Epidermal melanocyte (primary cell): ENCODE measurements around the gene NRXN2.

ENCODE experiments used
- DNase-seq: peaks from one replicate; pipeline ENCODE4 v3.0.0; 2011; ENCODE audit warnings: low spot score; ENCODE audit not compliant: insufficient read length

Gene NRXN2

DNA sequence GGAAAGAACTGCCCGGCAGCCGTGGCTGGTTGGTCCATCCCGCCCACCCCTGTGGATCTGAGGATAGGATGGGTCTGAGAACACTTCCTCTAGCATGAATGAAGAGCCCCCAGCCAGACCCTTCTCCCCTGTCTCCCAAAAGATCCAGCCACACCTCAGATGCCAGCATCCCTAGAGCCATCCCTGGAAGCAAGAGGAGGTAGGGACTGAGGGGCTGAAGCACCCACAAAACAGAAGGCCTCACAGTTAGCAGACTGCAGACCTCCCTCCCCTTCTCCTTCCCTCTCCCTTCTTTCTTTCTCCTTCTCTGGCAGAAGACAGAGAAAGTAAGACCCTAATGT is 1.7 kb downstream of the NRXN2 start:
- DNase-seq, result no peak

DNA sequence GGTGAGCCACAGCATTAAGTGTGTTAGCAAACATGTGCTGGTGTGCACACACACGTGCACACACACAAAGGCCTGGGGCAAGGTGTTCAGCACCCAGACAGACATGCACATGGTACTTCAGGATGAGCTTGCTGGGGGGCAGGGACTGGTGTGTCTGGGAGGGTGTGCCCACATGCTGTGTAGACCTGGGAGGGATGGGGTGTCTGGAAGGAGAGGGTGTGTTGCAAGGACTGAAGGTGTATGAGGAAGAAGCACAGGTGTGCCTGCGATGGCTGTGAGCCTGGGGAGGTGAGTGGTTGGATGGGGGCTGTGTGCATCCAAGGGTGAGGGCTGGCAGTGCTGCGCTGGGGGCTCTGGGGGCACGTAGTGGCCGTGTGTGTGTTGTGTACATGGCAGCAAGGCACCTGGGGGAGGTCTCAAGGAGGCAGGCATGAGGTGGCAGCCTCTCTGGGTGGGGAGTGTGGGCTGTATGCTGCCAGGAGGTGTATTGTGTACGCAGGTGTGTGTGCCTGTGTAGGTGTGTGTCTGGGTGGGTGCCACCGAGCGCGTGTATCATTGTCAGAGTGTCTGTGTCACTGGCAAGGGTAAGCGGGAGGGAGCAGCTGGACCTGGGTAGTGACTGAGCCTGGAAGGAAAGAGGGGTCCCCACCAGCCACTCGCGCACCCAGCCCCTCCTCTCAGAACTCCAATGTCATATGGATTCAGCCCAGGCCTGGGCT is 2.2 kb downstream of the NRXN2 start:
- DNase-seq, result no peak

DNA sequence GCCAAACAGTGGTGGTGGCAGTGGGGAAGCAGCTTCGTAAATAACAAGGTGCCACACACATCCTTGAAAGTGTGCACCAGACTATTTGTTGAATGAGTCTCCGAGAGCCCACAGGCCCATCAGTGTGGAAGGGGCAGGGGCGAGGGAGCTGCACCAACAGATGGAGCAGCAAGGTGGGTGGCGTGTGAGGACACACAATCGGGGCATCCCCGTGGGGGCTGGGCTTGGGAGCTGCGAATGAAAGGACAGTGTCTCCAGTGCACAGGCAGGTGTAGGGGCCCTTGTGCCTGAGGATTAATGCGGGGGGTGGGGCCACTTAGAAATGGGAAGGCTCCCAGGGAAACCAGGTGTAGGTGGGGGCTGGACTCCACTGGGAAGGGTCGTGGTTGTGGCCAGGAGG is 2.8 kb downstream of the NRXN2 start:
- DNase-seq, result no peak

DNA sequence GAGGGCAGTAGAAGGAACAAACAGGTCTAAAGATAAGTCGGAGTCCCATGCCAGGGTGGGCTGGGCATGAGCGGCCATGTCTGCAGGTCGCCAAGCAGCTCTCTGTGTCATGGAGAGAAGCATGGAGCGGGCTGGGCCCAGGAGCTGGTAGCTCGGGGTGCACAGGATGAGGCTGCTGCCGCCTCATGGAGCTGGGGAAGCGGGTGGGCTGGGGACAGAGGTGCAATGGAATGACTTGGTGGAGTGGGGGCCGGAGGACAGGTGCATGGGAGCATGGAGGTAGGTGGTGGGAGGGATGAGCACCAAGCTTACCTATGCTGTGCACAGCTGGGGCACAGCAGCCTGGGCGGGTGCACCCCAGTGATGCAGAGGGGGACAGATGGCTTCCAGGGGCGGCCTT is 3.6 kb downstream of the NRXN2 start:
- DNase-seq, result no peak

DNA sequence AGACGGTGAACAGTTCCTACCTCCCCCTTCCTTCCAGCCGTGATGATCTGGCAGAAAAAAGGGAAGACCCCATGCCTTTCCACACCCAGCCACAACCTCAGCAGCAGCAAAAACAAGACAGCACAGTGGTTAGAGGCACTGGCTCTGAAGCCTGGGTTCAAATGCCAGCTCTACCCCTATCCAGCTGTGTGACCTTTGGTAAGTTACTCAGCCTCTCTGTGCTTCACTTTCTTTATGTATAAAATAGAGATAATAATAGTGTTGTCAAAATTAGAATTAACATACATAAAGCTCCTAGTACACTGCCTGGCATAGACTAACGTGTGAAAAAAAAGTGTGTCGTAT is 4.2 kb downstream of the NRXN2 start:
- no peak for DNase-seq

DNA sequence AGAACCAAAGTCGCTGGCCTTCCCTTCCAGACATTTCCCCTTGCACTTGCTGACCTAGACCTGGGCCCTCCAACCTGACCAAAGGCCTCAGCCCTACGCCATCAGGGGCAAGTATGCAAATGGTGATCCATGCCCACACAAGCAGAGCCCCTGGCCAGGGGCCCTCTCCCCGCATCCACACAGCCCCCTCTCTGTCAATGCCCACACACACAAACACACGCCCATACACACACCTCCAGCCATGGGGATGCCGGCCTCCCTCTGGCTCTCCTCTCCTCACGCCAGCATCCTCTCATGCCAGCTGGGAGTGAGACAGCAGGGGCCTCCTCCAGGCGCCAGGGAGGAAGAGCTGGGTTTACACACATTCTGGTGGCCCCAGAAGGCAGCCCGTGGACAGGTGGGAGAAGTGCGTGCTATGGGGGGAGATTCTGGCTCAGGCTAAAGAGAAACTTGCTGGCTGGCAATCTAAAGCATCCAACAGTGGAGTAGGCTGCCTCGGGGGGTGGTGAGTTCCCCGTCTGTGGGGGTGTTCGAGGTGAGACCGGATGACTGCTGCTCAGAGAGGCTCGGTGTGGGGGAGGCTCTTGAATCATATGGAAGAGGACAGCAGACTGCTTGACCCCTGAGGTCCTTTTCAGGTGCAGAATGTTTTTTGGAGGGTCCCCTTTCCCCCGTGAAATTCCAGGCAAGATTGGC is 4.8 kb downstream of the NRXN2 start:
- DNase-seq, result no peak

DNA sequence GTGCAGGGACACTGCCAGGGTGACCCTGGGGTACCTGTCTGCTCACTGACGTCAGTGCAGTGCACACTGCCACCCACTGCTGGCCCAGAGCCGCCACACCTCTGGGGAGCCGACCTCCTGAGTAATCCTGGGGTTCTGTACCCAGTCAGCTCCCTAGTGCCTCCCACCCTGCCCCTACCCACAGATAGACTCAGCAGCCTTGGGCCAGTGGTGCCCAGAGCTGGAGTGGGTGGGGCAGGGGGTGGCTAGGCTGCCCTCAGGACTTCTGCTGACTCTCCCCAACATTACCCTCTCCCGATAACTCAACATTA is 5.8 kb downstream of the NRXN2 start:
- no peak for DNase-seq

DNA sequence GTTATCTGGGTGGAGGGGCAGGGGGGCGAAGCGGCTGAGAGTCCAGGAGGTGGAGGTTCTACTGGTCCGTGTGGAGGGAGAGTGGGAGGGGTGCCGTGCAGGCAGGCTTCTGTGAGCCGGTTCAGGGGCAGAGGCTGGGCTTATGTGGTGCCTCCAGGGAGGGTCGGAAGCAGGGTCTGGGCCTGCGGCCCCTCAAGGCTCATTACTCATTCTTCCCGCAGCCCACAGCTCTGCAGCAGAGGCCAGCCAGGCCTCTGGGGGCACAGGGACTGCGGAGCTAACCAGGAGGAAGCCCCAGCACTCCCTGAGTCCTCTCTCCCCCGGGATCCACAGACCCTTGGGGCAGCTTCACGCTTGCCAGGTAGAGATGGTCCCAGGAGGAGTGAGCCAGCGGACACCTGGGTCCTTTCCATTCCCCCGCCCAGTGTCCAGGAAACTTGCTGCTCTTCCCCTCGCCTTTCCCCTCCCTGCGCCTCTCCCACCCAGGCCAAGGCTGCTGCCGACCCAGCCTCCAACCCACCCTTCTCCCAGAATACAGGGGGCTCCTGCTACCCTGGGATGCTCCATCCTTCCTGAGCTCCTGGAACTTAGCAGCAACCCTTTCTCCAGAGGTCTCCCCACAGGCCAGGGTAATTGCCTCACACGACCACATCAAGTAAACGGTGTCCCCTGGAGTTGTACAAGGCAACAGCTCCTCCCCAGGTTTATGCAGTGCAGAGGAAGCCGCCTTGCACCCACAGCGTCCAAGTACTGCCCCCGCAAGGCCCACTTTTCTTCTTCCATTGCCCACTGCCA is 6.3 kb downstream of the NRXN2 start:
- DNase-seq, result no peak

DNA sequence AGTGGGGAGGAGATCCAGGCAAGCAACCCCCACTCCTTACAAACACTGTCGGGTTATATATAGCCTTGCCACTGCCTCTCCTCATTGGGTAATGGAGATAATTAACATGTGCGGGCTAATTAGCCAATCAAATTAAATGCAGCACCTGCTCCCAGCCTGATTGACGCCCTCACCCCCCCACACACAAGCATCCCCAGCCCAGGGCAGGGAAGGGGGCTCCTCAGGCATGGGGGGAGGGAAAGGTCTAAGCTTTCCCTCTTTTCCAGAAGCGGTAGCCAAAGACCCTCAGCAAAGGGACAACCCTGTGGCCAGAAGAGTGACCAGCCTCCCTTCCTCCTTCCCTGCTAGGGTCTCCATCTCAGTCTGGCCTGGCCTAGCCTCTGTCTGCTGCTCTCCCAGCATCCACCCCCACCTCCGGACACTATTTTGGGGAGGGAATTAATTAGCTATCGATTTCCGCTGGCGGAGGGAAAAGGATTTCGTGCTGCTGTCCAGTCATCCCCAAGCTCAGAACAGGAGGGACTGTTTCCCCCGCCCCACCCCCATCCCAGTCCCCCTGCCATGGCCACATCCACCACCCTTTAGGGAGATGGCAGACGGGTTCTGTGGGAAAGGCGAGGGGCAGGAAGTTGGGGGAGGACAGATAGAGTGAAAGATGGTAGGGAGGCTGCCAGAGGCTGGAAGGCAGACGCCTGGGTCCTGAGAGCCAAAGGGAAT is 7.1 kb downstream of the NRXN2 start:
- DNase-seq, result no peak

DNA sequence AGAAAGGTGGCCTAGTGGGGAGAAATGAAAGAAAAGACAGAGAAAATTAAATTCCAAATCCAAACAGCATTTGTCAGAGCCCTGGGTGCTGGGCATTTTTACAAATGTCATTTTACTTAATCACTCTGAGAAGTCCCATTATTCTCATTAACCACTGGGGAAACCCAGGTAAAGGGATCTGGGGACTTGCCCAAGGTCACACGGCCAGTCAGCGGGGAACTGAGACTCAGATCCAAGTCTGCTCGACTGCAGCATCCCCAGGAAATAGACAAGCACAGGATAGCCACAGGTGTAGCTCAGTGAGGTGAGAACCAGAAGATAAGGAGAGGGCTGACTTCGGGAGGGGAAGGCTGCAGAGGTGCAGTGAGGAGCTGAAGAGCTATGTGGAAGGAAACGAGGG is 7.9 kb downstream of the NRXN2 start:
- no peak for DNase-seq

DNA sequence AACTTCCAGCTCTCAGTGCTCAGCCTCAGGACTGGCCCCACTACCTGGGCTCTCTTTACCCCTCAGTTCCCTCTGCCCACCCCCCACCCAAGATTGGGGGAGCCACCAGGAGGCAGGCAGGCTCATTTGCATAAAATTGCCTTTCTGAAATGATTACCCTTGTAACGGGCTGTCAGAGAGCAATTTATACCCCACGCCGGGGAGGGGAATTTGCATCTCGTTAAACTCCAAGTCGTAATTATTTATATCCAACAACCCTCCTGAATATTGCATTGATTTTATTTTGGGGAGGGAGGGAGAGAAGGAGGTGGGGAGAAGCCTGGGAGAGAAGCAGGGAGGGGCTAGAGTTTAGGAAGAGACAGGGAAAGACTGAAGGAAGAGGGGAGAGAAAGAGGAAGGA is 8.3 kb downstream of the NRXN2 start:
- no peak for DNase-seq

DNA sequence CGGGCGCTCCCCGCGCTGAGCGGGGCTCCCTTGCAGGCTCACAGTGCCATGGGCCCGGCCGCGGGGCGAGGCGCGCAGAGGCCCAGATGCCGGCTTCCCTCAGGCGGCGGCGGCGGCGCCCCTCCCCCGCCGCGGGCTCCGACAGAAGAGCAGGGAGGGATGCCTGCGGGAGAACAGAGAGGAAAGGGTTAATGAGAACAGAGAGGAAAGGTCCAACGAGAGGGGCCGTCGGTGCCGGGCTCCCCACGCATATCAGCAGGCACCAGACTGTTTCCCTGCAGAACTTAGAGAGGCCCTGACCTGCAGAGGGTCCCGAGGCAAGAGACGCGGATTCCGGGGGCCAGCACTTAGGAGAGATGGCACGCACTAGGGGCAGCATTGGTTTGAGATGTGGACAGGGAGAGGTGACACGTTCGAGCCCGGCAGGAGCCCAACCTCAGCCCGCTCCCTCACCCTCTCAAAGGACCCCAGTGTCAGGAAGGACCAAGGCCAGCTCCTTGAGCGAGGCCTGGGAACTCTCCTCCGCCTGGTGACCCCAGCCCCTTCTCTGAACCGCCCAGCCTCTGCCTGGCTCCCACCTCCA is 9.1 kb downstream of the NRXN2 start:
- DNase-seq, result no peak

DNA sequence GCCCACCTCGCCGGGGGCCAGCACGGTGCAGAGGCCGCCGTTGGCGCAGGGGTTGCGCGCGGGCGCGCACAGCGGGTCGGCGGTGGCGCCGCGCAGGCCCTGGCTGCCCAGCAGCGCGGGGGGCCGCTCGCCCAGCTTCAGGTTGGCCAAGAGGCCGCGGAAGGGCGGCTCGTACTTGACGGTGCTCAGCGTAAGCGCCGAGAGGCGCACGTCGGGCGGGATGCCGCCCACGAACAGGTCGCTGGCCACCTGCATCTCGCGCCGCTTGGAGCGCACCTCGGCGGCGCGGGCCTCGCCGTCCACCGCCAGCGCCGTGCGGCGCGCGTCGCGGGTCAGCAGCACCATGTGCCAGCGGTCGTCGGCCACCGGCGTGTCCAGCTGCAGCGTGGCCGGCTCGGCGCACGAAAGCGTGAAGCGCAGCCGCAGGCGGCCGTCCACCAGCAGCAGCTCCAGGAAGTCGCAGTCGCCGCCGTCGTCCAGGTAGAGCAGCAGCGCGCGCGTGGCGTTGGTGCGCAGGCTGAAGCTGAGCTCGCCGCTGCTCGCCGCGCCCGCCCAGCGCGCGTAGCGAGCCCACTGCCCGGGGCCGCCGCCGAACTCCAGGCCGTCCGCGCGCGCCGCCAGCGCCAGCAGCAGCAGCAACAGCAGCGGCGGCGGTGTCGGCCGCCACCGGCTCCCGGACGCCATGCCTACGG is 9.8 kb downstream of the NRXN2 start:
- no peak for DNase-seq

DNA sequence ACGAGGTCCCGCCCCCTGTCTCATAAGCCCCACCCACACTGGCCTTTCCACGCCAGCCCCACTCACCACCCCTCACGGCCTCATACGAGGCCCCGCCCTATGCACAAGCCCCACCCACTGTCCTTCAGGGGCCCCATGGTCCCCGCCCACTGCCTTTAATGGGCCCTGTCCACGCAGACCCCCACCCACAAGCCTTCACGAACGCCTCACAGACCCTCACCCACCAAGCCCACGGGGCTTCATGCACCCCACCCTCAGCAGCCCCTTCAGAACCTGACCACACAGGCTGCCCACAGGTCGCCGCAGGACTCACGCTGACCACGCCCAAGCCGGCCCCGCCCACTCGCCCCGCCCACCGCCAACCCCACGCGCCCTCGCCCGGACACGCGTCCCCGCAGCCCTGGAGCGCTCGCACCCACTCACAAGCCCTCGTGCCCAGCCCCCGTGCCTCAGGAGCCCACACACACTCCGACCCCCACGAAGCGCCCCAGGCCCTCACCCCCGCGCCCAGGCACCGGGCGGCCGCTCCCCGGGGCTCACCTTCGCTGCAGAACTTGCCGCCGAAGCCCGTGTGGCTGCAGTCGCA is 10.5 kb downstream of the NRXN2 start:
- no peak for DNase-seq

DNA sequence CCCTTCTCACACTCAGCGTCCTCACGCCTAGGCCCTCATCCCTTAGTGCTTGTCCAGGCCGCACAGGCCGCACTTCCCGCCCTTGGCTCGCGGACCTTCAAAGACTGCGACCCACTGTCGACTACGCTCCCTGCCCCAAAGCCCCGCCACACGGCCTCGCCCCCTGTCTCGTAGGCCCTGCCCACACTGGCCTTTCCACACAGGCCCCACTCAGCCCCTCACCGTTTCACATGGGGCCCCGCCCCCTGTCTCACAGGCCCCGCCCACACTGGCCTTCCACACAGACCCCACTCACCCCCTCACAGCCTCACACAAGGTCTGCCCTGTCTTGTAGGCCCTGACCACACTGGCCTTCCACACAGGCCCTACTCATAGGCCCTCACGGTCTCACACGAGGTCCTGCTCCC is 11.0 kb downstream of the NRXN2 start:
- DNase-seq, result no peak

DNA sequence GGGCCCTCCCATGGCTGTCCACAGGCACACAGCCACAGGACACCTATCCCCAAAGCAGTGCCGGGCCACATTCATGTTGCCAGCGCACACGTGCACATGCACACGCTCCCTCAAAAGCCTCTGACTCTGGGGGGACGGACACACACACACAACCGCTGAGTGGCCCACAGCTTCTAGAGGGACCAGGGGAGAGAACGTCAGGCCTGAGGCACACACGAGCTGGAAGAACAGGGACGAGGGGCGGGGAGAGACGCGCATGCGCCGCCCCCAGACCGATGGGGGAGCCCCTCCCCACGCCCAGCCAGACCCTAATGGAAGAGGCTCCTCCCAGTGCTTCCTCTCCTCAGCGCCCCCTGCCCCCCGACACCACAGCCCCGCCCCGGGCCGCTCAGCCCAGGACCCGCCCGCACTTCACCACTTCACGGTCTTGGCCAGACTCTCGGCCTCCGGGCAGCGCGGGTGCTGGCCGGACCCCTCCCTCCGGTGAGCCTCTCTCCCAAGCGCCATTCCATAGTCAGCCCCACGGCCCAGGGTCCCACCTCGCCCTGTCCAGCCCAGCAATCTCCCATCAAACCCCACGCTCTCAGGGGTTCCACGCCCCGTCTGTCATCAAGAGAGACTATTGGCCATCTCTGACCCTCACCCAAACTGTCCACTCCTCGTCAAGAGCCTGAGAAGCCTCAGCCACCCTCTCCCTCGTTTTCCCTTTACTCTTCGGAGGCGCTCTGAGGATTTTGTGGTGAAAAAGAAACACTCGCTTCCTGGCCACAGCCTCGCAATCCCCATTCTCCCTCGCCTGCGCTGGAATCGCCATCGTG is 11.7 kb downstream of the NRXN2 start:
- no peak for DNase-seq

DNA sequence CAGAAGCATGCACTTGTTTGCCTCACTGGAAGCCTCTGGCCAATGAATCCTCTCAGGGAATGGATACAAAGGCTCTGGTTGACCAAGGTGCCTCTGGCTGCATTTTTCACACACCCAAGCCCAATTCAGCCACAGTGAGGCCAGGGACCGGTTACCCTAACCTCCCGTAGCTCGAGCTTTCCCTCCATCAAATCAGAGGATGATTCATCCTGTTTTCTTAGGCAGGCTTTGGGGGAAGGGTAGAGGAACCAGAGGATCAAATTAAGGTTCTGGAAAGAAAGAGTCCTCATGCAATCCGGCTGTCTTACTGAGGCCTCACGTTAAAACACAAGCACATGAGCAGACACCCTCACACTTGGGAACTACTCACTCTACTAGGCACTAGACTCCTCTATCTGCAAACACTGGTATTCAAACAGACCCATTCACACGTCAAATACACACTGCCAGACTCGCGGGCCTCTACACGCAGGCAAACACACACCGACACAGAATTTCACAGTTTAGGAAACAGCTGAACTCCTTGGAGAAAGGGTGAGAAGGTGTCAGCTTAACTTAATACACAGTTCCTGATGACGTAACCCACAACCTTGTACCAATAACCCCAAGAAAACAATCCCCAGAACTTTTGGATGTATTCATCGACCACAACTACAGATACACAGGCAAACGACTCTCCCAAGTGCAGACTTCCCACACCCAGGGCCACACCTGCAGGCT is 12.4 kb downstream of the NRXN2 start:
- no peak for DNase-seq

DNA sequence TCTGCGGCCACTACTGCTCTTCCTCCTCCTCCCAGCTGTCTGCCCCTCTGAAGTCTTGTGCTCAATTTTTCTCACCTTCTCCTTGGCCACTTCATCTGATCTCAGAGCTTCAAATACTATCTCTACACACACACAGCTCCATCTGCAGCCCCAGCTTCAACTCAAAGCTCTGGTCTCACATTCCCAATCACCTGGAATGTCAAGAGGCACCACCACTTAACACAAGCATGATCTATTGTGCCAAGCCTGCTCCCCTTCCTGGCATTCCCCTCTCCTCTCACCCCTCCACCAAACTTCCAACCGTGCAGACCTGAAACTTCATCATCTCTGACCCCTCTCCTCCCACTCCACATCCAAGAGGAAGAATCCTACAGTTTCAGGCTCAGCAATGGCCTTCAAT is 17.5 kb downstream of the NRXN2 start:
- no peak for DNase-seq

DNA sequence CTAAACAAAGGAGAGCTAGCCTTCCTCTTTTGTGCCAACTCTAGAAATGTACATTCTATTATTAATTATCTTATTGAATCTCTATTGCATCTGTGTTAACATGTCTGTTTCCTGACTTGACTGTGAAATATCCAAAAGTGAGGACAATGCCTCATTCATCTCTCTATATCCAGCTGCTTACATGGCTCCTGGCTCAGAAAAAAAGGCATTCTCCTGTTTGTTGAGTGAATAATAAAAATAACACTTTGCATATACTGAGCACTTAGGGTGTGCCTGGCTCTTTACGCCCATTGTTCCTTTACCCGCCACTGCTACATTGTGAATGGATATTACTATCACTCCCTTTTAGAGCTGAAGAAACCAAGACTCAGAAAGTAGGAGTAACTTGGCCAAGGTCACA is 19.9 kb downstream of the NRXN2 start:
- DNase-seq, result no peak
